ENCODE results near the gene RCL1.

Gene RCL1

GRCh38 chr9:4879115-4879558, 86.4 kb downstream of the RCL1 start:
- Histone ChIP-seq H3K4me3 (ENCODE audit: low read depth, low read length, poor library complexity, severe bottlenecking) (no peak overlapping the region), H3K27me3 (ENCODE audit: insufficient read depth, low read length) (no peaks in the 10 kb centered on the region), H3K79me2 (ENCODE audit: insufficient read depth, low read length) (no peaks in the 10 kb centered on the region), H2AFZ (ENCODE audit: low read length) (no peak overlapping the region), H3K4me1 (ENCODE audit: insufficient read depth, low read length, severe bottlenecking) (no peaks in the 10 kb centered on the region), H4K20me1 (ENCODE audit: insufficient read depth, low read length) (no peaks in the 10 kb centered on the region), H3F3A (ENCODE audit: insufficient read depth, low read length) (no peaks in the 10 kb centered on the region), H3K36me3 (ENCODE audit: insufficient read depth, low read length) (no peaks in the 10 kb centered on the region), H3K9ac (ENCODE audit: low read length) (no peak overlapping the region), H3K9me3 (ENCODE audit: low read length) (no peaks in the 10 kb centered on the region), H3K27ac (ENCODE audit: low read depth, low read length, poor library complexity, severe bottlenecking) (no peak overlapping the region), H3K4me2 (ENCODE audit: low read length) (no peak overlapping the region), H3K9me2 (ENCODE audit: low read depth, low read length) (no peaks in the 10 kb centered on the region)
- TF ChIP-seq EZH2 (IDR thresholded peaks at IDR 0.05; ENCODE audit: borderline replicate concordance, low read length): no peak
- TF ChIP-seq, protein P1, sequence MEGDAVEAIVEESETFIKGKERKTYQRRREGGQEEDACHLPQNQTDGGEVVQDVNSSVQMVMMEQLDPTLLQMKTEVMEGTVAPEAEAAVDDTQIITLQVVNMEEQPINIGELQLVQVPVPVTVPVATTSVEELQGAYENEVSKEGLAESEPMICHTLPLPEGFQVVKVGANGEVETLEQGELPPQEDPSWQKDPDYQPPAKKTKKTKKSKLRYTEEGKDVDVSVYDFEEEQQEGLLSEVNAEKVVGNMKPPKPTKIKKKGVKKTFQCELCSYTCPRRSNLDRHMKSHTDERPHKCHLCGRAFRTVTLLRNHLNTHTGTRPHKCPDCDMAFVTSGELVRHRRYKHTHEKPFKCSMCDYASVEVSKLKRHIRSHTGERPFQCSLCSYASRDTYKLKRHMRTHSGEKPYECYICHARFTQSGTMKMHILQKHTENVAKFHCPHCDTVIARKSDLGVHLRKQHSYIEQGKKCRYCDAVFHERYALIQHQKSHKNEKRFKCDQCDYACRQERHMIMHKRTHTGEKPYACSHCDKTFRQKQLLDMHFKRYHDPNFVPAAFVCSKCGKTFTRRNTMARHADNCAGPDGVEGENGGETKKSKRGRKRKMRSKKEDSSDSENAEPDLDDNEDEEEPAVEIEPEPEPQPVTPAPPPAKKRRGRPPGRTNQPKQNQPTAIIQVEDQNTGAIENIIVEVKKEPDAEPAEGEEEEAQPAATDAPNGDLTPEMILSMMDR (IDR thresholded peaks at IDR 0.05; ENCODE audit: low read length): no peak

DNA sequence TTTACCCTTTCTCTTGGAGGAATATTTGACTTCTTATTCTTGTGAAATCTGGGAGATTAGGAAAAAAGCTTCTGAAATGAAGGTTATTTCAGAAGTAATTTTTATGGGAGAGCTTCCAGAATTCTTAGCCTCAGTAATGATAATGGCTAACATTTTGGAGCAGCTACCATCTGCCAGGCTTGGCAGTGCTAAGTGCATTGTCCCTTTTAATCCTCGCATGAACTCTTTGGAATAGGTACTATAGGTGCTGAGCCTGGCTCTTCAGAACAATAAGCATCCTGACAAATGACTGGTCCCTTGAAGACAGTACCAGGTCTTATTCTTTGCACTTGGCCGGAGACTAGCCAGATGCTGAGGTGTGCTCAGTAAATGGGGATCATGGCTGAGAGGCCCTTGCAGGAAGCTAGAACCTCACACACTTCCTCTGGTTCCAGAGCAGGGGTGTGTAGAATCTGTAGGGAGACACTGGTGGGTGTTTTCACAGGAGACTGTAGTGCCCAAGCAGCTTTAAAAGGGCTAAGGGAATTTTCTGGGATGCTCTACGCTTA, 90.7 kb downstream of the RCL1 start:
- H3K27me3 ChIP-seq (ENCODE audit: insufficient read depth, low read length): no peaks in the 10 kb centered on the region
- H3K9me2 ChIP-seq (ENCODE audit: low read depth, low read length): no peaks in the 10 kb centered on the region
- H3K79me2 ChIP-seq (ENCODE audit: insufficient read depth, low read length): no peaks in the 10 kb centered on the region
- no peaks in the 10 kb centered on the region for H3K36me3 ChIP-seq (ENCODE audit: insufficient read depth, low read length)
- no peak overlapping the region for H3K4me3 ChIP-seq (ENCODE audit: low read depth, low read length, poor library complexity, severe bottlenecking)
- TF ChIP-seq, protein P1 (IDR thresholded peaks at IDR 0.05; ENCODE audit: low read length): no peak
- TF ChIP-seq EZH2 (IDR thresholded peaks at IDR 0.05; ENCODE audit: borderline replicate concordance, low read length): no peak
- no peaks in the 10 kb centered on the region for H3K4me1 ChIP-seq (ENCODE audit: insufficient read depth, low read length, severe bottlenecking)
- H3K9ac ChIP-seq (ENCODE audit: low read length): no peak overlapping the region
- H3F3A ChIP-seq (ENCODE audit: insufficient read depth, low read length): no peaks in the 10 kb centered on the region
- H3K27ac ChIP-seq (ENCODE audit: low read depth, low read length, poor library complexity, severe bottlenecking): no peak overlapping the region
- H2AFZ ChIP-seq (ENCODE audit: low read length): no peak overlapping the region
- no peak overlapping the region for H3K4me2 ChIP-seq (ENCODE audit: low read length)
- H4K20me1 ChIP-seq (ENCODE audit: insufficient read depth, low read length): no peaks in the 10 kb centered on the region
- no peaks in the 10 kb centered on the region for H3K9me3 ChIP-seq (ENCODE audit: low read length)

GRCh38 chr9:4886698-4887097, 94.0 kb downstream of the RCL1 start:
- Histone ChIP-seq H3K4me3 (ENCODE audit: low read depth, low read length, poor library complexity, severe bottlenecking) (no peak overlapping the region), H3K4me1 (ENCODE audit: insufficient read depth, low read length, severe bottlenecking) (no peaks in the 10 kb centered on the region), H3K36me3 (ENCODE audit: insufficient read depth, low read length) (no peaks in the 10 kb centered on the region), H3K9me3 (ENCODE audit: low read length) (no peaks in the 10 kb centered on the region), H2AFZ (ENCODE audit: low read length) (no peak overlapping the region), H3K27me3 (ENCODE audit: insufficient read depth, low read length) (no peaks in the 10 kb centered on the region), H3K79me2 (ENCODE audit: insufficient read depth, low read length) (no peaks in the 10 kb centered on the region), H3K4me2 (ENCODE audit: low read length) (no peak overlapping the region), H3K9me2 (ENCODE audit: low read depth, low read length) (no peaks in the 10 kb centered on the region), H3K27ac (ENCODE audit: low read depth, low read length, poor library complexity, severe bottlenecking) (no peak overlapping the region), H4K20me1 (ENCODE audit: insufficient read depth, low read length) (no peaks in the 10 kb centered on the region), H3K9ac (ENCODE audit: low read length) (no peak overlapping the region), H3F3A (ENCODE audit: insufficient read depth, low read length) (no peaks in the 10 kb centered on the region)
- no peak for TF ChIP-seq EZH2 (IDR thresholded peaks at IDR 0.05; ENCODE audit: borderline replicate concordance, low read length)
- TF ChIP-seq, protein P1 (IDR thresholded peaks at IDR 0.05; ENCODE audit: low read length): no peak
